ENCODE data around the gene SLN. TPM values are rescaled to one million over a fixed set of nuclear protein-coding genes. Genes with fewer than 3 reads are reported as not detected.

SLN gene
- total RNA-seq, 1 experiment from 2014 or later, result not detected

DNA sequence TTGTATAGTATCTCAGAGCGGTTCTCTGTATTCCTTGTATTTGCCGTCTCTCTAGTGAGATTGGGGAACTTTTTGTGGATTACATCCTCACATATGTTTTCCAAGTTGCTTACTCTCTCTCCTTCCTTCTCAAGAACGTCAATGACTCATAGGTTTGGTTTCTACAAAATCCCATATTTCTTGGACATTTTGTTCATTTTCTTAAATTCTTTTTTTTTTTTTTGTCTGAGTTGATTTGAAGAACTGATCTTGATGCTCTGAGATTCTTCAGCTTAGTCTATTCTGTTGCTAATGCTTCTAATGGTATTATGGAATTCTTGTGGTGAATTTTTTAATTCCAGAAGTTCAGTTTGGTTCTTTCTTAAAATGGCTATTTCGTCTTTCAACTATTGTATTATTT, 28.4 kb upstream of the SLN start (continued):
- TF ChIP-seq, protein P1, sequence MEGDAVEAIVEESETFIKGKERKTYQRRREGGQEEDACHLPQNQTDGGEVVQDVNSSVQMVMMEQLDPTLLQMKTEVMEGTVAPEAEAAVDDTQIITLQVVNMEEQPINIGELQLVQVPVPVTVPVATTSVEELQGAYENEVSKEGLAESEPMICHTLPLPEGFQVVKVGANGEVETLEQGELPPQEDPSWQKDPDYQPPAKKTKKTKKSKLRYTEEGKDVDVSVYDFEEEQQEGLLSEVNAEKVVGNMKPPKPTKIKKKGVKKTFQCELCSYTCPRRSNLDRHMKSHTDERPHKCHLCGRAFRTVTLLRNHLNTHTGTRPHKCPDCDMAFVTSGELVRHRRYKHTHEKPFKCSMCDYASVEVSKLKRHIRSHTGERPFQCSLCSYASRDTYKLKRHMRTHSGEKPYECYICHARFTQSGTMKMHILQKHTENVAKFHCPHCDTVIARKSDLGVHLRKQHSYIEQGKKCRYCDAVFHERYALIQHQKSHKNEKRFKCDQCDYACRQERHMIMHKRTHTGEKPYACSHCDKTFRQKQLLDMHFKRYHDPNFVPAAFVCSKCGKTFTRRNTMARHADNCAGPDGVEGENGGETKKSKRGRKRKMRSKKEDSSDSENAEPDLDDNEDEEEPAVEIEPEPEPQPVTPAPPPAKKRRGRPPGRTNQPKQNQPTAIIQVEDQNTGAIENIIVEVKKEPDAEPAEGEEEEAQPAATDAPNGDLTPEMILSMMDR (IDR thresholded peaks at IDR 0.05 in 2 of 3, conservative IDR thresholded peaks at IDR 0.05 in 1 of 3; ENCODE audit: borderline replicate concordance in 1 of 3, insufficient read depth in 1 of 3, low read depth in 2 of 3, low read length in 2 of 3), result no peak

DNA sequence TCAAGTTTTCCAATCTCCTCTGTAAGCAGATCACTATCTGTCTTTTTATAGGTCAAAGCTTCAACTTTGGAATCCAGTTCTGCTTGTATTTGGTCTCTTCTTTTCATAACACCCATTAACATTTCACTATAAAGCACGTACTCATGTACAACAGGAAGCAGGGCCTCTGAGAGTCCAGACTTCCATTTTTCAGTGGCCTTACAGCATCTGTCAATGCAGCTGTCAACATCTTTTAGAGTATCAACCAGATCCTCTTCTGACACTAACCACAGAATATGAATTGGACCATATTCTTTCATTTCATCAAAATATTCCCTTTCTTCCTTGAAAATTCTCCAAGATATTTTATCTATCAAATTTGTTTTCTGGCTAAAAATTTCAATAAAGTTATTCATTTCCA, 24.7 kb upstream of the SLN start:
- ChIA-PET POLR2A (no interaction called here), CTCF (no interaction called here), RAD21 (ENCODE audit: low non-redundant PET in 1 of 2, low total read pairs in 2 of 2, uncharacterized antibody in 2 of 2, unreplicated experiment in 2 of 2) (no interaction called here)
- TF ChIP-seq CBX3 (IDR thresholded peaks at IDR 0.05; ENCODE audit: low read depth), result no peak
- no peak for TF ChIP-seq FOSL1 (IDR thresholded peaks at IDR 0.05; ENCODE audit: low read depth)
- no peak for TF ChIP-seq ZNF274 (IDR thresholded peaks at IDR 0.05; ENCODE audit: low read depth, low read length)
- TF ChIP-seq, protein P2, sequence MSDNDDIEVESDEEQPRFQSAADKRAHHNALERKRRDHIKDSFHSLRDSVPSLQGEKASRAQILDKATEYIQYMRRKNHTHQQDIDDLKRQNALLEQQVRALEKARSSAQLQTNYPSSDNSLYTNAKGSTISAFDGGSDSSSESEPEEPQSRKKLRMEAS (IDR thresholded peaks at IDR 0.05), result no peak
- TF ChIP-seq YY1 (IDR thresholded peaks at IDR 0.05; ENCODE audit: extremely low read depth, insufficient replicate concordance, low read depth, low read length), result no peak
- TF ChIP-seq ZFX (IDR thresholded peaks at IDR 0.05), result no peak
- TF ChIP-seq, protein P1 (IDR thresholded peaks at IDR 0.05 in 2 of 3, conservative IDR thresholded peaks at IDR 0.05 in 1 of 3; ENCODE audit: borderline replicate concordance in 1 of 3, insufficient read depth in 1 of 3, low read depth in 2 of 3, low read length in 2 of 3), result no peak
- no peak for TF ChIP-seq ELF1 (IDR thresholded peaks at IDR 0.05; ENCODE audit: borderline replicate concordance, low read depth)
- no peak for TF ChIP-seq POLR2AphosphoS5 (IDR thresholded peaks at IDR 0.05; ENCODE audit: low read depth, low read length)
- TF ChIP-seq, protein P3, sequence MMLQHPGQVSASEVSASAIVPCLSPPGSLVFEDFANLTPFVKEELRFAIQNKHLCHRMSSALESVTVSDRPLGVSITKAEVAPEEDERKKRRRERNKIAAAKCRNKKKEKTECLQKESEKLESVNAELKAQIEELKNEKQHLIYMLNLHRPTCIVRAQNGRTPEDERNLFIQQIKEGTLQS (IDR thresholded peaks at IDR 0.05), result no peak
- Histone ChIP-seq H3K4me1 (ENCODE audit: control insufficient read depth in 1 of 2, insufficient read depth in 2 of 2, low read length in 2 of 2) (no peaks in the 10 kb centered on the region), H3K4me3 (replicated peaks in 1 of 2; ENCODE audit: low read depth in 1 of 2, low read length in 2 of 2) (no peak overlapping the region), H2AFZ (ENCODE audit: low read depth, low read length, poor library complexity, severe bottlenecking) (no peak overlapping the region), H3K79me2 (ENCODE audit: insufficient read depth, low read length) (no peaks in the 10 kb centered on the region), H4K20me1 (ENCODE audit: insufficient read depth) (no peaks in the 10 kb centered on the region), H3K27ac (ENCODE audit: low read depth, low read length) (no peak overlapping the region), H3K4me2 (ENCODE audit: low read length) (no peak overlapping the region), H3K9me3 (ENCODE audit: control insufficient read depth in 1 of 2, insufficient read depth in 1 of 2, low read depth in 1 of 2, low read length in 2 of 2) (no peaks in the 10 kb centered on the region), H3K27me3 (ENCODE audit: insufficient read depth, low read length) (no peaks in the 10 kb centered on the region), H3K9me2 (ENCODE audit: insufficient read depth) (0 out of 2 replicates have a peak, but pooled peaks cover 3% of the 10 kb centered on the region), H3K36me3 (ENCODE audit: control insufficient read depth in 1 of 2, insufficient read depth in 2 of 2, low read length in 2 of 2) (no peaks in the 10 kb centered on the region), H3K9ac (ENCODE audit: low read length) (no peak overlapping the region)
- DNase-seq (ENCODE audit: low read depth, low spot score) (no peak), ATAC-seq (no peak)
- intact Hi-C loops (cut with micrococcal nuclease), result no loop called here
- BruUV-seq (replicated peaks), result no TSS peak

All from HCT116 (cell line).